ENCODE measurements around the gene PPP1R13B.

Gene PPP1R13B

GRCh38 chr14:103684871-103685270, 162.5 kb downstream of the PPP1R13B start:
- no peaks in the 10 kb centered on the region for H3K9me2 ChIP-seq (ENCODE audit: low read depth, low read length)
- H3K4me2 ChIP-seq (ENCODE audit: low read length) = no peak overlapping the region
- H3K4me3 ChIP-seq (ENCODE audit: low read depth, low read length, poor library complexity, severe bottlenecking) = no peak overlapping the region
- peaks cover 34% of the 10 kb centered on the region for H3K4me1 ChIP-seq (ENCODE audit: insufficient read depth, low read length, severe bottlenecking)
- no peaks in the 10 kb centered on the region for H4K20me1 ChIP-seq (ENCODE audit: insufficient read depth, low read length)
- H3F3A ChIP-seq (ENCODE audit: insufficient read depth, low read length) = no peaks in the 10 kb centered on the region
- peaks cover 81% of the 10 kb centered on the region for H3K36me3 ChIP-seq (ENCODE audit: insufficient read depth, low read length)
- no peaks in the 10 kb centered on the region for H3K27me3 ChIP-seq (ENCODE audit: insufficient read depth, low read length)
- TF ChIP-seq EZH2 (IDR thresholded peaks at IDR 0.05; ENCODE audit: borderline replicate concordance, low read length) (no peak), CTCF (IDR thresholded peaks at IDR 0.05; ENCODE audit: low read length) (no peak)
- no peak overlapping the region for H3K9ac ChIP-seq (ENCODE audit: low read length)
- no peaks in the 10 kb centered on the region for H3K79me2 ChIP-seq (ENCODE audit: insufficient read depth, low read length)
- H3K9me3 ChIP-seq (ENCODE audit: low read length) = no peaks in the 10 kb centered on the region
- peak overlapping the region; percentile 14 for H3K27ac ChIP-seq (ENCODE audit: low read depth, low read length, poor library complexity, severe bottlenecking)
- no peak overlapping the region for H2AFZ ChIP-seq (ENCODE audit: low read length)

GRCh38 chr14:103684471-103684870, 162.9 kb downstream of the PPP1R13B start:
- Histone ChIP-seq H3K4me1 (ENCODE audit: insufficient read depth, low read length, severe bottlenecking) (peaks cover 34% of the 10 kb centered on the region), H3K79me2 (ENCODE audit: insufficient read depth, low read length) (no peaks in the 10 kb centered on the region), H3K4me3 (ENCODE audit: low read depth, low read length, poor library complexity, severe bottlenecking) (no peak overlapping the region)

More at GRCh38 chr14:103684471-103684870, 162.9 kb downstream of the PPP1R13B start:
- no peaks in the 10 kb centered on the region for H4K20me1 ChIP-seq (ENCODE audit: insufficient read depth, low read length)
- TF ChIP-seq EZH2 (IDR thresholded peaks at IDR 0.05; ENCODE audit: borderline replicate concordance, low read length) (no peak), CTCF (IDR thresholded peaks at IDR 0.05; ENCODE audit: low read length) (no peak)
- no peak overlapping the region for H3K4me2 ChIP-seq (ENCODE audit: low read length)
- peak overlapping the region; percentile 14 for H3K27ac ChIP-seq (ENCODE audit: low read depth, low read length, poor library complexity, severe bottlenecking)
- H3K9me2 ChIP-seq (ENCODE audit: low read depth, low read length) = no peaks in the 10 kb centered on the region
- H3K9me3 ChIP-seq (ENCODE audit: low read length) = no peaks in the 10 kb centered on the region
- H2AFZ ChIP-seq (ENCODE audit: low read length) = no peak overlapping the region
- H3F3A ChIP-seq (ENCODE audit: insufficient read depth, low read length) = no peaks in the 10 kb centered on the region
- peaks cover 85% of the 10 kb centered on the region for H3K36me3 ChIP-seq (ENCODE audit: insufficient read depth, low read length)
- H3K9ac ChIP-seq (ENCODE audit: low read length) = no peak overlapping the region
- H3K27me3 ChIP-seq (ENCODE audit: insufficient read depth, low read length) = no peaks in the 10 kb centered on the region
